GM12801 (cell line): ENCODE data around the gene EGFL7.

Experiments used
- TF ChIP-seq, protein P1 (sequence below): IDR thresholded peaks from one replicate; pipeline ENCODE4 v1.5.1; 2011; ENCODE audit warnings: control low read depth; ENCODE audit not compliant: insufficient read length; ENCODE audit errors: extremely low read depth

The EGFL7 gene

DNA sequence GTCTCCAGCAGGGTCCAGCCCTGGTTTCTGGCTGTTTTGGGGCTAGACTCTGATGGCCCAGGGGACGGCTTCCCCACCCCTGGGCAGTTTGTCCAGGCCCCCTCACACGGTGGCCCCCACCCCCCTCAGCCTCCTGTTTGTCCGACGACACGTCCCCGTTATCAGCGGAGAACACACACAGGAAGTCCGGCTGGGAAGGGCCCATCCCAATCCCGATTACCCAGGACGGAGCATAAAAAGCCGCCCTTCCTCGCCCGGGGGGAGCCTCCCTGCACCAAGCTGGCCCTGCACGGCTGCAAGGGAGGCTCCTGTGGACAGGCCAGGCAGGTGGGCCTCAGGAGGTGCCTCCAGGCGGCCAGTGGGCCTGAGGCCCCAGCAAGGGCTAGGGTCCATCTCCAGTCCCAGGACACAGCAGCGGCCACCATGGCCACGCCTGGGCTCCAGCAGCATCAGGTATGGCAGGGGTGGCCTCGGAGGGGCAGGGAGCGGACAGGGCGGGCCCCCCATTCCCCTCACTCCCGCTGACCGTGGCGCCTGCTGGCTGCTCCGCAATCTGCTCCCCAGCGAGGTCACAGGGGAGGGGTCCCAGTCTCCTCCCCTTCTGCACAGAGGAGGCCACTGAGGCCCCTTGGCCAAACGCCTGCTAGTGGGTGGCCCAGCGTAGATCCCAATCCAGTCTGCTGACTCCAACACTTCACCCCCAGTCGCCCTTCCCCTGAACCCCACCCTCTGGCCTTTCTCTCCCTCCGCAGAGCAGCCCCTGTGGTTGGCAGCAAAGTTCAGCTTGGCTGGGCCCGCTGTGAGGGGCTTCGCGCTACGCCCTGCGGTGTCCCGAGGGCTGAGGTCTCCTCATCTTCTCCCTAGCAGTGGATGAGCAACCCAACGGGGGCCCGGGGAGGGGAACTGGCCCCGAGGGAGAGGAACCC lies at the start of gene EGFL7:
TSS of gene EGFL7 (plus strand) at position 261 of the 926 bp plus-strand sequence. CDS start 5,367 bp downstream, outside the sequence.
- TF ChIP-seq, protein P1, sequence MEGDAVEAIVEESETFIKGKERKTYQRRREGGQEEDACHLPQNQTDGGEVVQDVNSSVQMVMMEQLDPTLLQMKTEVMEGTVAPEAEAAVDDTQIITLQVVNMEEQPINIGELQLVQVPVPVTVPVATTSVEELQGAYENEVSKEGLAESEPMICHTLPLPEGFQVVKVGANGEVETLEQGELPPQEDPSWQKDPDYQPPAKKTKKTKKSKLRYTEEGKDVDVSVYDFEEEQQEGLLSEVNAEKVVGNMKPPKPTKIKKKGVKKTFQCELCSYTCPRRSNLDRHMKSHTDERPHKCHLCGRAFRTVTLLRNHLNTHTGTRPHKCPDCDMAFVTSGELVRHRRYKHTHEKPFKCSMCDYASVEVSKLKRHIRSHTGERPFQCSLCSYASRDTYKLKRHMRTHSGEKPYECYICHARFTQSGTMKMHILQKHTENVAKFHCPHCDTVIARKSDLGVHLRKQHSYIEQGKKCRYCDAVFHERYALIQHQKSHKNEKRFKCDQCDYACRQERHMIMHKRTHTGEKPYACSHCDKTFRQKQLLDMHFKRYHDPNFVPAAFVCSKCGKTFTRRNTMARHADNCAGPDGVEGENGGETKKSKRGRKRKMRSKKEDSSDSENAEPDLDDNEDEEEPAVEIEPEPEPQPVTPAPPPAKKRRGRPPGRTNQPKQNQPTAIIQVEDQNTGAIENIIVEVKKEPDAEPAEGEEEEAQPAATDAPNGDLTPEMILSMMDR = no peak

DNA sequence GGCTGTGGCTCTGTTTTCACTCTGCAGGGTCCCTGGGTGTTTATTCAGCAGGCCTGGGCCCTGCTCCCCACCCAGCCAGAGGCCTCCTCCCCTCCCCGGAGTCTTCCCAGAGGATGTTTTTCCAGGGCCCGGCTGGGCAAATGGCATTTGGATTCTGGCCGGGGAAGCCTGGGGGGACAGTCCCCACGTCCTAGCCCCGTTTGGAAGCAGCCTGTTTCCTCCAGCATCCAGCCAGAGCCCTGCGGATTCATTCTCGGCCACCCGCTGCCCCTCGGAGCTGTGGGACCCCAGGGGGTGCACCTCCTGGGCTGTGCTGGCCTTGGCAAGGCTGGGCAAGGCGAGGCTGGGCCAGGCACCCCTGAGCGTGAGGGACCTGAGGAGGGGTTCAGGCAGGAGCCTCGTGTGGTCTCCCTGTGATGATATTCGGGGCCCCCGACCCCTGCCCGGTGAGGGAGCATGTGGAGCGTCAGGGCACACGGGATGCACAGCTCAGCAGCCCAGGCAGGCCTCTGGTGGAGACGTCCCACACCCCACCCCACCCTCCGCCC lies 48.8 kb upstream of the EGFL7 start:
- TF ChIP-seq, protein P1 = no peak

DNA sequence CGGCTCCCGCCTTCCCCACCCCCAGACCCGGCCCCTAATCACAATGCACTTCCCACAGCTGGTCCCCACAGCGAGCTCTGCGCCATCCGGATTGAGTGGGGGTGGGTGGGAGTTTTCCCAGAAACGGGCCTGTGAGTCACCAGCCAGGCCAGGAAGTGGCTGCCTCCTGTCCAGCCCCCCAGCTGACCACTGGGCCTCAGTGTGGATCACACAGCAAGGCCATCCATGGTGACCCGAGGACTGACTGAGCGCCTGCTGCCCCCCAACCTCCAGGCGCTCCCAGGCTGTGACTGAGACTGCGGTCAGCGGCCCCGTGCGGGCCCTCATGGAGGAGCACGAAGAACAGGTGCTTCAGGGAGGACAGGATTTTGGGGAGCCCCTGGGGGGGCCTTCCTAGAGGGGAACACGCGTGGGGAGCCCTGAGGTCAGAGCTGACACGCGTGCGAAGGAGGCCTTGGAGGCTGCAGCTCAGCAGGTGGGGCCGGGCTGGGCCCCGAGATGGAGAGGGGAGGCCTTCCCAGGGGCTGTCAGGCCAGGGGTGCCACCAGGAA lies 48.3 kb upstream of the EGFL7 start:
- TF ChIP-seq, protein P1 = no peak

DNA sequence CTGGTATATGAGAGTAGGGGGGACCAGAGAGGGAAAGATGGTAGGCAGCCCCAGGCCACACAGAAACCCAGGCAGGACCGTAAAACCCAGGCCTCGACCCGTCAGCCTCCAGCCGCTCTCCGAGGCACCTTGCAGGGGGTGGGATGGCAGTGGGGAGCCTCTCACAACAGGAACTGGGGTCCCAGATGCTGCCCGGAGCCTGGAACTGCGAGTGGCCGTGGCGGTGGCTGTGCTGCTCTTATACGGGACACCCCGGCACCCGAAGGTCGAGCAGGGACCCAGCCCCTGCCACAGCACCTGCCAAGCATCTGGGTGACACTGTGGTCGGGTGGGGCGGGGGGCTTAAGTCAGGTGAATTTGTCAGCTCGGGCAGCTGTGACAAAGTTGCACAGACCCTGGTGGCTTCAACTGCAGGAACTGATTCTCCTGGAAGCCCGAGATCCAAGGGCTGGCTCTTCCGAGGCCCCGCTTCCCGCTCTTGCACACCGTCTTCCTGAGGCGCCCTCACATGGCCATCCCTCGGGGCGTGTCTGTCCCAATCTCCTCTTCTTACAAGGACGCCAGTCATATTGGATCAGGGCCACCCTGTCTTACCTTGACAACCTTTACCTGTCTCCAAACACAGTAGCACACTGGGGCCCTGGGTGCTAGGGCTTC lies 47.6 kb upstream of the EGFL7 start:
- TF ChIP-seq, protein P1 = no peak

DNA sequence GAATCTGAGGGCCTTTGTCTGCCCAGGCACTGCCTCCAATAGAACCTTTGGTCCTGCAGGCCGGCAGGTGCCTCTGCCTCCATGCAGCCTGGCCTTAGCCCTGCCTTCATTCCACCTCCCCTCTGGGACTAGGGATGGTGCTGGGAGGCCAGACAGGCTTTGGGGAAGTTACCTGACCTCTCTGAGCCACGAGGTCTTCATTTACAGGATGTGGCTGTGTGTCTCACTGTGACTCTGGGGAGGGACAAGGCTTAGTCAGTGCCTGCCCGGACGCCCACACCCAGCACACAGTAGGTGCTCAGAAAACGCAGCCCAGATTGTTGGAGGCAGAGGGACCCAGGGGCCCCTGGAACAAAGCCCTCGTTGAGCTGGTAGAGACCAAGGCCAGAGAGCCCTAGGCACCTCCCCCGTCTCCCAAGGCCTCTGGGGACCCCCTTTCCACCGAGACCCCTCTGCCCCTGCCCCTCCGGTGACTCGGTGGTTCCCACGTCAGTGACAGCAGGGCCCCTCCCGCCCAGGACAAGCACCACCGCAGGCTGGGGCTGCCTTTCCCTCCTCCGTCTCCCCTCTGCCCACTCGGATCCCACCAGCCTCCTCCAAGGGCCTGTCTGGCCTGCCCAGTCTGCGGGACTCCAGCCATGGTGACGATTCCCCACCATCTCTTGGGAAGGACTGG lies 46.9 kb upstream of the EGFL7 start:
- TF ChIP-seq, protein P1 = no peak

DNA sequence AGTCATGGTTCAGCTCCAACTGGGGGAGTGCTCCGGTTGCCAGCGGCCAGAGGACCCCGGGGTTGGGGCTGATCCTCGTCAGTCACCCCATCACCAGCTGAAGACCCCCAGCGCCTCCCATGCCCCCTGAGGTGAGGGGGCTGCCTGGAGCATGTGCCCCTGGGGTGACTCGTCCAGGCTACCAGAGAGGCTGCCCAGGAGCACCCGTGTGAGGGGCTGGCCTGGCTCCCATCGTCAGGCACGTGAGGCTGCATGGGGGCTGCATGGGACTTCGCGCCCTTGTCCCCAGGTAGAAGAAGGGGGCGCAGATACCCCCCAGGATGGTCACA lies 46.4 kb upstream of the EGFL7 start:
- TF ChIP-seq, protein P1 = no peak
